Mesenteric fat pad (tissue), 1 donor: Measurements from ENCODE around the gene GMPS. TPM values are rescaled to one million over a fixed set of nuclear protein-coding genes. Genes with fewer than 3 reads are reported as not detected.
"Not testable (repeated sequence)": the region's sequence is repeated elsewhere in the genome, so short reads cannot be mapped to it uniquely, and the experiment has no call there.

Experiments used
- DNase-seq: peaks from one replicate; pipeline ENCODE4 v3.0.0-alpha.2; 2020; ENCODE audit warnings: low spot score
- total RNA-seq: library from RNA; stranded (reverse); fragmentation: NEBNext Ultra II Directional; extraction: Animal tissue kit (Norgen Biotek cat#: 25700); gene quantifications from one replicate; pipeline ENCODE4 v1.2.1, GENCODE V29; 2021
- donor health status: DM: yes; HTN: yes; CAD: no.

The GMPS gene
- total RNA-seq, 1 donor from 2014 or later, result 39.0 TPM

GRCh38 chr3:155871746-155872158 lies 1.3 kb downstream of the GMPS start:
- DNase-seq, result no peak

- DNase-seq, result no peak
These were observed 2.6 kb downstream of the GMPS start for GRCh38 chr3:155872904-155873646.

- DNase-seq, result no peak
These were observed 5.6 kb downstream of the GMPS start for GRCh38 chr3:155876037-155876436.

GRCh38 chr3:155876503-155876902 lies 6.1 kb downstream of the GMPS start:
- DNase-seq, result no peak

- no peak for DNase-seq
These were observed 9.8 kb downstream of the GMPS start for GRCh38 chr3:155880286-155880685.

GRCh38 chr3:155884292-155884691 lies 13.8 kb downstream of the GMPS start:
- no peak for DNase-seq

- no peak for DNase-seq
These were observed 14.8 kb downstream of the GMPS start for GRCh38 chr3:155885292-155885691.

- DNase-seq, result not testable (repeated sequence)
These were observed 15.9 kb downstream of the GMPS start for GRCh38 chr3:155886348-155886747.

GRCh38 chr3:155886915-155887314 lies 16.5 kb downstream of the GMPS start:
- DNase-seq, result no peak

- no peak for DNase-seq
These were observed 18.8 kb downstream of the GMPS start for GRCh38 chr3:155889212-155889611.

- no peak for DNase-seq
These were observed 19.5 kb downstream of the GMPS start for GRCh38 chr3:155889952-155890351.

GRCh38 chr3:155890671-155891190 lies 20.3 kb downstream of the GMPS start:
- no peak for DNase-seq

GRCh38 chr3:155891321-155891720 lies 20.9 kb downstream of the GMPS start:
- no peak for DNase-seq

GRCh38 chr3:155895379-155895900 lies 25.0 kb downstream of the GMPS start:
- DNase-seq, result peak; percentile 73

- DNase-seq, result no peak
These were observed 36.5 kb downstream of the GMPS start for GRCh38 chr3:155906900-155907299.

GRCh38 chr3:155908086-155908485 lies 37.6 kb downstream of the GMPS start:
- DNase-seq, result no peak

GRCh38 chr3:155908605-155909004 lies 38.2 kb downstream of the GMPS start:
- no peak for DNase-seq

GRCh38 chr3:155912090-155912489 lies 41.6 kb downstream of the GMPS start:
- DNase-seq, result no peak

- DNase-seq, result no peak
These were observed 42.2 kb downstream of the GMPS start for GRCh38 chr3:155912579-155913190.

- DNase-seq, result no peak
These were observed 47.3 kb downstream of the GMPS start for GRCh38 chr3:155917781-155918180.

GRCh38 chr3:155919728-155920127 lies 49.3 kb downstream of the GMPS start:
- DNase-seq, result no peak

GRCh38 chr3:155921486-155921885 lies 51.0 kb downstream of the GMPS start:
- no peak for DNase-seq

GRCh38 chr3:155934230-155934629 lies 63.8 kb downstream of the GMPS start:
- no peak for DNase-seq
